Endothelial cell of umbilical vein (primary cell): ENCODE results near the gene PPIA. TPM values are rescaled to one million over a fixed set of nuclear protein-coding genes. Genes with fewer than 3 reads are reported as not detected.
"Not testable (repeated sequence)": the region's sequence is repeated elsewhere in the genome, so short reads cannot be mapped to it uniquely, and the experiment has no call there.

Source experiments
- BruUV-seq: library from RNA; stranded (reverse); fragments of 400-500 nt; replicated peaks from 2 replicates; lab custom pipeline; 2021; lab: Mats Ljungman, UMichigan
- CTCF ChIA-PET: fragments of 300-600, 350-600 bp; sonication (Branson Sonifier 250); formaldehyde crosslinking; loops from one replicate; lab custom pipeline; 2021; ENCODE audit warnings: antibody characterized with exemption, inconsistent platforms; lab: Charles Lee
- POLR2A ChIA-PET: fragments of 300-600, 350-600 bp; sonication (Branson Sonifier 250); formaldehyde crosslinking; loops from one replicate; lab custom pipeline; 2021; ENCODE audit warnings: antibody characterized with exemption, inconsistent platforms; lab: Charles Lee
- DNase-seq: peaks from one replicate; pipeline ENCODE4 v3.0.0-alpha.2; 2011; ENCODE audit warnings: low read depth, low spot score
- FAIRE-seq: peaks from 2 replicates; lab custom pipeline; 2011; peaks lifted over from hg19 to GRCh38; lab: Jason Lieb, UNC
- H2AFZ ChIP-seq: 2 replicates; pipeline ENCODE4 v1.6.0; 2012; ENCODE audit warnings: low read depth, low read length, control low read depth, inconsistent platforms
- H3K27ac ChIP-seq: 2 replicates; pipeline ENCODE4 v1.5.1; 2011; ENCODE audit warnings: low read depth, mild to moderate bottlenecking, control low read depth, low read length, moderate library complexity; ENCODE audit not compliant: insufficient read depth
- H3K27me3 ChIP-seq, 2 experiments: 2 replicates each; pipeline versions ENCODE4 v1.6.0 to v1.6.1; 2011; ENCODE audit warnings: low read length in 2 of 2, mixed read lengths in 1 of 2; ENCODE audit not compliant: control insufficient read depth in 2 of 2, insufficient read depth in 2 of 2
- H3K36me3 ChIP-seq, 2 experiments: 2 replicates in 1 of 2; 3 replicates in 1 of 2; pipeline ENCODE4 v1.5.1; 2011; ENCODE audit warnings: low read length in 2 of 2, mild to moderate bottlenecking in 1 of 2, moderate library complexity in 1 of 2; ENCODE audit not compliant: control insufficient read depth in 2 of 2, insufficient read depth in 2 of 2; ENCODE audit errors: extremely low read depth in 1 of 2
- H3K4me1 ChIP-seq: 3 replicates; pipeline ENCODE4 v1.5.1; 2011; ENCODE audit warnings: mild to moderate bottlenecking, low read length; ENCODE audit not compliant: control insufficient read depth, insufficient read depth; ENCODE audit errors: extremely low read depth
- H3K4me2 ChIP-seq: 2 replicates; pipeline ENCODE4 v1.6.1; 2011; ENCODE audit warnings: low read length, control low read depth, mixed read lengths; ENCODE audit not compliant: insufficient read depth
- H3K4me3 ChIP-seq, 3 experiments: fragments of 200-600 bp in 1 of 3; sonication (generic), shearing (Covaris generic) in 1 of 3; replicated peaks in 1 of 3; 2 replicates each; pipeline ENCODE4 v1.5.1; 2011 to 2016; ENCODE audit warnings: control low read depth in 3 of 3, low read length in 3 of 3, mild to moderate bottlenecking in 2 of 3, inconsistent platforms in 1 of 3, low read depth in 1 of 3, moderate library complexity in 1 of 3; ENCODE audit not compliant: insufficient read depth in 1 of 3
- H3K79me2 ChIP-seq: 2 replicates; pipeline ENCODE4 v1.6.0; 2012; ENCODE audit warnings: low read length, inconsistent platforms; ENCODE audit not compliant: control insufficient read depth, insufficient read depth
- H3K9ac ChIP-seq: replicated peaks from 2 replicates; pipeline ENCODE3; 2011; ENCODE audit warnings: low read length, control low read depth; ENCODE audit not compliant: insufficient read depth; ENCODE audit errors: extremely low read depth
- H3K9me1 ChIP-seq: replicated peaks from 3 replicates; pipeline ENCODE4 v1.6.0; 2011; ENCODE audit warnings: mild to moderate bottlenecking, low read length; ENCODE audit not compliant: control insufficient read depth, insufficient read depth; ENCODE audit errors: extremely low read depth
- H3K9me3 ChIP-seq: replicated peaks from 2 replicates; pipeline ENCODE4 v1.5.1; 2012; ENCODE audit warnings: low read length, inconsistent platforms; ENCODE audit not compliant: control insufficient read depth, insufficient read depth
- H4K20me1 ChIP-seq: replicated peaks from 2 replicates; pipeline ENCODE3; 2011; ENCODE audit warnings: mild to moderate bottlenecking, low read length; ENCODE audit not compliant: control insufficient read depth, insufficient read depth; ENCODE audit errors: extremely low read depth
- CTCF ChIP-seq, 2 donors: IDR thresholded peaks; 1 replicate in 1 of 2; 2 replicates in 1 of 2; pipeline ENCODE4 v1.5.1; 2011; ENCODE audit warnings: low read length in 2 of 2, mild to moderate bottlenecking in 2 of 2, moderate library complexity in 2 of 2, control low read depth in 1 of 2, inconsistent platforms in 1 of 2, low read depth in 1 of 2; ENCODE audit not compliant: insufficient read depth in 1 of 2; ENCODE audit errors: extremely low read depth in 1 of 2
- EZH2 ChIP-seq: IDR thresholded peaks from 2 replicates; pipeline ENCODE4 v1.6.1; 2012; ENCODE audit warnings: borderline replicate concordance, low read depth, mild to moderate bottlenecking, moderate library complexity, low read length, inconsistent platforms; ENCODE audit not compliant: severe bottlenecking
- FOS ChIP-seq: IDR thresholded peaks from 2 replicates; pipeline ENCODE4 v1.6.1; 2011; ENCODE audit warnings: mild to moderate bottlenecking, low read length, moderate library complexity, borderline replicate concordance; ENCODE audit not compliant: insufficient read depth
- GATA2 ChIP-seq: IDR thresholded peaks from 2 replicates; pipeline ENCODE4 v1.7.0; 2011; ENCODE audit warnings: low read depth, mild to moderate bottlenecking, moderate library complexity, mixed read lengths, low read length; ENCODE audit not compliant: insufficient read length, insufficient read depth
- JUN ChIP-seq: IDR thresholded peaks from 2 replicates; pipeline ENCODE4 v1.6.1; 2011; ENCODE audit warnings: borderline replicate concordance, low read depth; ENCODE audit not compliant: insufficient read length, insufficient read depth
- MAX ChIP-seq: IDR thresholded peaks from 2 replicates; pipeline ENCODE4 v1.6.1; 2011; ENCODE audit not compliant: insufficient read depth, insufficient read length
- MYC ChIP-seq: IDR thresholded peaks from one replicate; pipeline ENCODE4 v1.6.1; 2011; ENCODE audit warnings: mild to moderate bottlenecking, low read depth, low read length
- POLR2A ChIP-seq: IDR thresholded peaks from 2 replicates; pipeline ENCODE4 v1.6.1; 2012; ENCODE audit warnings: low read depth, mild to moderate bottlenecking, control low read depth, low read length
- POLR2AphosphoS5 ChIP-seq: IDR thresholded peaks from 2 replicates; pipeline ENCODE4 v1.6.1; 2012; ENCODE audit warnings: low read depth, mild to moderate bottlenecking, control low read depth, low read length, moderate library complexity; ENCODE audit not compliant: insufficient read depth
- dilution Hi-C: fragments of 300-500 bp; cut with MboI; formaldehyde crosslinking; loops from one replicate; pipeline ENCODE4 v1.15.0; 2019; ENCODE audit warnings: low sequenced_read_pairs; ENCODE audit not compliant: extremely low pct_ligation_motif_present
- intact Hi-C: fragments of 100-400 bp; cut with micrococcal nuclease; formaldehyde crosslinking; loops from one replicate; pipeline ENCODE4 v1.10.0; 2022
- polyA plus RNA-seq, 4 experiments: library from polyadenylated mRNA; depleted of rRNA in 3 of 4; stranded (reverse) in 3 of 4; unstranded in 1 of 4; fragments of >200 nt; gene quantifications; 2 replicates each; pipeline versions ENCODE4 v1.2.1 to v1.2.3, GENCODE V29; 2011 to 2012; ENCODE audit warnings: missing spikeins in 1 of 4
- total RNA-seq: library from RNA; stranded (reverse); gene quantifications from 2 replicates; pipeline ENCODE4 v1.2.3, GENCODE V29; 2021

PPIA gene
- total and polyA plus RNA-seq, 2 donors (not counting 3 experiments of a cell fraction or from before 2014, with no cell fraction given), result 2,602 to 5,159 TPM

GRCh38 chr7:44845451-44845850 is 49.0 kb downstream of the PPIA start:
- DNase-seq, result no peak
- TF ChIP-seq CTCF (IDR thresholded peaks at IDR 0.05; ENCODE audit: extremely low read depth in 1 of 2, insufficient read depth in 1 of 2, low read depth in 1 of 2, low read length in 2 of 2) (no peak), POLR2A (no peak), GATA2 (no peak), MAX (no peak), MYC (no peak), POLR2AphosphoS5 (no peak), FOS (no peak), JUN (no peak), EZH2 (no peak)
- Histone ChIP-seq H3K9ac (no peak overlapping the region), H2AFZ (no peak overlapping the region), H3K79me2 (peaks cover 66% of the 10 kb centered on the region), H4K20me1 (peaks cover 3% of the 10 kb centered on the region), H3K36me3 (peaks cover 0 to 4% of the 10 kb centered on the region in 2 experiments), H3K27ac (no peak overlapping the region), H3K9me1 (no peaks in the 10 kb centered on the region), H3K4me1 (peaks cover 17% of the 10 kb centered on the region), H3K9me3 (no peaks in the 10 kb centered on the region), H3K4me2 (peak overlapping the region; percentile 83), H3K27me3 (no peaks in the 10 kb centered on the region), H3K4me3 (no peak overlapping the region)
- BruUV-seq, result no TSS peak
- ChIA-PET CTCF (interaction anchor here (3.1 kb wide), 1 partner anchor 263 kb away, joined by 20 read pairs; the partner anchor contains the start of gene TMED4), POLR2A (no interaction called here)
- intact Hi-C loops (loop anchor here (5.0 kb wide), 2 partner anchors 98 to 267 kb away; partner anchors contain the start of genes TBRG4 and ZMIZ2), dilution Hi-C loops (no loop called here)
- no peak for FAIRE-seq

GRCh38 chr7:44846390-44846789 is 49.9 kb downstream of the PPIA start:
- DNase-seq, H3K9me1 ChIP-seq, H3K36me3 ChIP-seq, H4K20me1 ChIP-seq, H2AFZ ChIP-seq, H3K27ac ChIP-seq, BruUV-seq, H3K9me3 ChIP-seq, dilution Hi-C loops, FAIRE-seq, H3K27me3 ChIP-seq: not testable (repeated sequence)
- H3K79me2 ChIP-seq, result peaks cover 57% of the 10 kb centered on the region
- peak overlapping the region; percentile 67 for H3K9ac ChIP-seq
- peak overlapping the region; percentile 38 to 97 (median 65) for H3K4me3 ChIP-seq
- POLR2A ChIA-PET, result interaction anchor here (0.7 to 1.7 kb wide), 2 partner anchors 41 to 264 kb away, joined by 5 to 6 read pairs; partner anchors contain the start of gene TMED4
- CTCF ChIA-PET, result interaction anchor here (1.3 to 3.6 kb wide), 8 partner anchors 20 to 264 kb away, joined by 3 to 22 read pairs (median 10); partner anchors contain the start of genes PPIA and TMED4
- intact Hi-C loops, result loop anchor here (5.0 kb wide), 2 partner anchors 99 to 266 kb away; partner anchors contain the start of genes TBRG4 and ZMIZ2
- H3K4me1 ChIP-seq, result peaks cover 17% of the 10 kb centered on the region
- H3K4me2 ChIP-seq, result peak overlapping the region; percentile 83
